Uterus (tissue), 2 donors: ENCODE measurements around the gene UBXN4.

Source experiments
- CTCF ChIP-seq, 4 experiments: fragments of 200-600 bp in 2 of 4; fragments of 450-650 bp in 2 of 4; sonication (generic) in 2 of 4; IDR thresholded peaks; one replicate each; pipeline ENCODE4 v1.5.1; 2016 to 2019; ENCODE audit warnings: antibody characterized with exemption in 4 of 4, mild to moderate bottlenecking in 2 of 4, moderate library complexity in 1 of 4
- POLR2A ChIP-seq, 2 donors: fragments of 450-650 bp; IDR thresholded peaks; one replicate each; pipeline ENCODE4 v1.6.1; 2016; ENCODE audit warnings: antibody characterized with exemption in 2 of 2, mild to moderate bottlenecking in 1 of 2, moderate library complexity in 1 of 2

DNA sequence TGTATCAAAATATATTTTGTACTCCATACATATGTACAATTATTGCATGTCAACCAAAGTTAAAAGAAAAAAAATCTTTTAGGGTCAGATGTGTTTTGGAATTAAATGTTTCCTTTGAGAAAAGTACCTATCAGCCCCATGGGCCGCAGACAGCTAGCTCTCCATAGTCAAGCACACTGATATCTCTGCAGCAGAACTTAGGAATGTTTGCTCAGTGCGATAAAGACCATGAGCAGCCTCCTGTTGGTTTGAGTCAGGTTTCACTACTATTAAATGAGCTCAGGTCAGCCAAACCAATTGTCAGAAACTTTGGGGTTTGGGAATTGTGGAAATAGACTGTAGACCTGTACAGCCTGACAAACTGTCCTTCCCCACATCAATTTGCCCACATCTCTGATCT is 61.6 kb downstream of the UBXN4 start:
- TF ChIP-seq CTCF (IDR thresholded peaks at IDR 0.05) (no peak), POLR2A (IDR thresholded peaks at IDR 0.05) (no peak)
